ENCODE data around the gene PTK6. TPM values are rescaled to one million over a fixed set of nuclear protein-coding genes. Genes with fewer than 3 reads are reported as not detected.

PTK6 gene
- total and polyA plus RNA-seq, 2 of the 13 experiments (the other 11 are each of a cell fraction or from before 2014, with no cell fraction given): 0.08 TPM; not detected in 1

DNA sequence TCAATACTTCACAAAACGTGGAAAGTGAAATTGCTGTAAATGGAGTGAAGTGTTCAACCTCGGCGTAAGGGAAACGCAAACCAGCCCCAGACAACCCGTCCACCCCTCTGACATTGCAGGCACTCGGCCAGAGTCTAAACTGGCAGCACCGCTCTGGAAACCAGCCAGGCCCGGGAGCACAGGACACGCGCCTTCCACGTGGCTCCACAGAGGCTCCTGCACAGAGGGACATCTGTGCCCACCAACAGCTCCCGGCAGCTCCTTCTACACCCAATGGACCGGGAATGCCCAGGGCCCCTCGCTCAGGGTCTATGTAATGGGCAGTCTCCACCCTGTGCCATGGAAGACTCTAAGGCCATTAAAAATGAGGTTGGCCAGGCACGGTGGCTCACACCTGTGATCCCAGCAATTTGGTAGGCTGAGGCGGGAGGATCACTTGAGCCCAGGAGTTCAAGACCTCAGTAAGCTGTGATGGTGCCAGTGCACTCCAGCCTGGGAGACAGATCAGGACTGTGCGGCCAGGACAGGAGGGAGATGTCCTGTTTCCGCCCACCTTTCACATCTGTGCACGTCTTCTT, 40.2 kb upstream of the PTK6 start (continued):
- TF ChIP-seq, protein P1, sequence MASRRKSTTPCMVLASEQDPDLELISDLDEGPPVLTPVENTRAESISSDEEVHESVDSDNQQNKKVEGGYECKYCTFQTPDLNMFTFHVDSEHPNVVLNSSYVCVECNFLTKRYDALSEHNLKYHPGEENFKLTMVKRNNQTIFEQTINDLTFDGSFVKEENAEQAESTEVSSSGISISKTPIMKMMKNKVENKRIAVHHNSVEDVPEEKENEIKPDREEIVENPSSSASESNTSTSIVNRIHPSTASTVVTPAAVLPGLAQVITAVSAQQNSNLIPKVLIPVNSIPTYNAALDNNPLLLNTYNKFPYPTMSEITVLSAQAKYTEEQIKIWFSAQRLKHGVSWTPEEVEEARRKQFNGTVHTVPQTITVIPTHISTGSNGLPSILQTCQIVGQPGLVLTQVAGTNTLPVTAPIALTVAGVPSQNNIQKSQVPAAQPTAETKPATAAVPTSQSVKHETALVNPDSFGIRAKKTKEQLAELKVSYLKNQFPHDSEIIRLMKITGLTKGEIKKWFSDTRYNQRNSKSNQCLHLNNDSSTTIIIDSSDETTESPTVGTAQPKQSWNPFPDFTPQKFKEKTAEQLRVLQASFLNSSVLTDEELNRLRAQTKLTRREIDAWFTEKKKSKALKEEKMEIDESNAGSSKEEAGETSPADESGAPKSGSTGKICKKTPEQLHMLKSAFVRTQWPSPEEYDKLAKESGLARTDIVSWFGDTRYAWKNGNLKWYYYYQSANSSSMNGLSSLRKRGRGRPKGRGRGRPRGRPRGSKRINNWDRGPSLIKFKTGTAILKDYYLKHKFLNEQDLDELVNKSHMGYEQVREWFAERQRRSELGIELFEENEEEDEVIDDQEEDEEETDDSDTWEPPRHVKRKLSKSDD (CRISPR knock-in tag; IDR thresholded peaks at IDR 0.05; ENCODE audit: low read depth): no peak
- TF ChIP-seq, protein P2, sequence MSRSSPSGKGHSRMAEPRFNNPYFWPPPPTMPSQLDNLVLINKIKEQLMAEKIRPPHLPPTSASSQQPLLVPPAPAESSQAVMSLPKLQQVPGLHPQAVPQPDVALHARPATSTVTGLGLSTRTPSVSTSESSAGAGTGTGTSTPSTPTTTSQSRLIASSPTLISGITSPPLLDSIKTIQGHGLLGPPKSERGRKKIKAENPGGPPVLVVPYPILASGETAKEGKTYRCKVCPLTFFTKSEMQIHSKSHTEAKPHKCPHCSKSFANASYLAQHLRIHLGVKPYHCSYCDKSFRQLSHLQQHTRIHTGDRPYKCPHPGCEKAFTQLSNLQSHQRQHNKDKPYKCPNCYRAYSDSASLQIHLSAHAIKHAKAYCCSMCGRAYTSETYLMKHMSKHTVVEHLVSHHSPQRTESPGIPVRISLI (CRISPR knock-in tag; IDR thresholded peaks at IDR 0.05; ENCODE audit: borderline replicate concordance): no peak
- TF ChIP-seq KDM2A (CRISPR knock-in tag; IDR thresholded peaks at IDR 0.05; ENCODE audit: borderline replicate concordance, low read depth) (peak; percentile 58; the same call in 1 of the 2 replicates), ZNF296 (CRISPR knock-in tag; conservative IDR thresholded peaks at IDR 0.05) (no peak), TEAD3 (CRISPR knock-in tag; optimal IDR thresholded peaks at IDR 0.05; ENCODE audit: borderline replicate concordance) (peak; percentile 40), ATF7 (IDR thresholded peaks at IDR 0.05) (no peak), ATF7 (CRISPR knock-in tag; IDR thresholded peaks at IDR 0.05) (no peak), RELA (CRISPR knock-in tag; IDR thresholded peaks at IDR 0.05) (no peak), ZNF30 (CRISPR knock-in tag; IDR thresholded peaks at IDR 0.05) (0 out of 2 replicates have a peak, but pooled peaks have one; percentile 33), HNRNPLL (IDR thresholded peaks at IDR 0.05; ENCODE audit: low read depth, low read length, poor library complexity, severe bottlenecking) (peak; percentile 30), ZNF678 (CRISPR knock-in tag; IDR thresholded peaks at IDR 0.05) (no peak), HHEX (CRISPR knock-in tag; IDR thresholded peaks at IDR 0.05) (0 out of 2 replicates have a peak, but pooled peaks have one; percentile 35), ZFP41 (CRISPR knock-in tag; IDR thresholded peaks at IDR 0.05; ENCODE audit: borderline replicate concordance) (no peak)
- TF ChIP-seq, protein P3, sequence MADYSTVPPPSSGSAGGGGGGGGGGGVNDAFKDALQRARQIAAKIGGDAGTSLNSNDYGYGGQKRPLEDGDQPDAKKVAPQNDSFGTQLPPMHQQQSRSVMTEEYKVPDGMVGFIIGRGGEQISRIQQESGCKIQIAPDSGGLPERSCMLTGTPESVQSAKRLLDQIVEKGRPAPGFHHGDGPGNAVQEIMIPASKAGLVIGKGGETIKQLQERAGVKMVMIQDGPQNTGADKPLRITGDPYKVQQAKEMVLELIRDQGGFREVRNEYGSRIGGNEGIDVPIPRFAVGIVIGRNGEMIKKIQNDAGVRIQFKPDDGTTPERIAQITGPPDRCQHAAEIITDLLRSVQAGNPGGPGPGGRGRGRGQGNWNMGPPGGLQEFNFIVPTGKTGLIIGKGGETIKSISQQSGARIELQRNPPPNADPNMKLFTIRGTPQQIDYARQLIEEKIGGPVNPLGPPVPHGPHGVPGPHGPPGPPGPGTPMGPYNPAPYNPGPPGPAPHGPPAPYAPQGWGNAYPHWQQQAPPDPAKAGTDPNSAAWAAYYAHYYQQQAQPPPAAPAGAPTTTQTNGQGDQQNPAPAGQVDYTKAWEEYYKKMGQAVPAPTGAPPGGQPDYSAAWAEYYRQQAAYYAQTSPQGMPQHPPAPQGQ (CRISPR knock-in tag; IDR thresholded peaks at IDR 0.05; ENCODE audit: borderline replicate concordance): no peak
- TF ChIP-seq, protein P4, sequence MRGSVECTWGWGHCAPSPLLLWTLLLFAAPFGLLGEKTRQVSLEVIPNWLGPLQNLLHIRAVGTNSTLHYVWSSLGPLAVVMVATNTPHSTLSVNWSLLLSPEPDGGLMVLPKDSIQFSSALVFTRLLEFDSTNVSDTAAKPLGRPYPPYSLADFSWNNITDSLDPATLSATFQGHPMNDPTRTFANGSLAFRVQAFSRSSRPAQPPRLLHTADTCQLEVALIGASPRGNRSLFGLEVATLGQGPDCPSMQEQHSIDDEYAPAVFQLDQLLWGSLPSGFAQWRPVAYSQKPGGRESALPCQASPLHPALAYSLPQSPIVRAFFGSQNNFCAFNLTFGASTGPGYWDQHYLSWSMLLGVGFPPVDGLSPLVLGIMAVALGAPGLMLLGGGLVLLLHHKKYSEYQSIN (CRISPR knock-in tag; IDR thresholded peaks at IDR 0.05; ENCODE audit: borderline replicate concordance): no peak
- TF ChIP-seq, protein P5, sequence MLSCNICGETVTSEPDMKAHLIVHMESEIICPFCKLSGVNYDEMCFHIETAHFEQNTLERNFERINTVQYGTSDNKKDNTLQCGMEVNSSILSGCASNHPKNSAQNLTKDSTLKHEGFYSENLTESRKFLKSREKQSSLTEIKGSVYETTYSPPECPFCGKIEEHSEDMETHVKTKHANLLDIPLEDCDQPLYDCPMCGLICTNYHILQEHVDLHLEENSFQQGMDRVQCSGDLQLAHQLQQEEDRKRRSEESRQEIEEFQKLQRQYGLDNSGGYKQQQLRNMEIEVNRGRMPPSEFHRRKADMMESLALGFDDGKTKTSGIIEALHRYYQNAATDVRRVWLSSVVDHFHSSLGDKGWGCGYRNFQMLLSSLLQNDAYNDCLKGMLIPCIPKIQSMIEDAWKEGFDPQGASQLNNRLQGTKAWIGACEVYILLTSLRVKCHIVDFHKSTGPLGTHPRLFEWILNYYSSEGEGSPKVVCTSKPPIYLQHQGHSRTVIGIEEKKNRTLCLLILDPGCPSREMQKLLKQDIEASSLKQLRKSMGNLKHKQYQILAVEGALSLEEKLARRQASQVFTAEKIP (CRISPR knock-in tag; IDR thresholded peaks at IDR 0.05; ENCODE audit: borderline replicate concordance): no peak

Measured in HepG2 (cell line).